Body of pancreas (tissue), 4 donors: ENCODE data around the gene SIK3. TPM values are rescaled to one million over a fixed set of nuclear protein-coding genes. Genes with fewer than 3 reads are reported as not detected.

Experiments
- ATAC-seq: fragments of 150-250 bp; one replicate; pipeline ENCODE4 v1.9.1; 2016
- DNase-seq, 4 donors: peaks; one replicate each; pipeline ENCODE4 v3.0.0-alpha.2; 2019
- H3K27ac ChIP-seq, 4 donors: fragments of 200-600 bp; sonication (generic); 1 replicate in 3 of 4; 2 replicates in 1 of 4; pipeline versions ENCODE4 v1.5.1 to v1.6.1; 2016 to 2019; ENCODE audit warnings: mild to moderate bottlenecking in 1 of 4, mixed read lengths in 1 of 4, moderate library complexity in 1 of 4
- H3K27me3 ChIP-seq, 2 donors: fragments of 200-600 bp; sonication (generic); one replicate each; pipeline ENCODE4 v1.6.0; 2016; ENCODE audit warnings: mild to moderate bottlenecking in 1 of 2
- H3K36me3 ChIP-seq, 2 donors: fragments of 200-600 bp; sonication (generic); replicated peaks in 1 of 2; 2 replicates each; pipeline ENCODE4 v1.5.1; 2016; ENCODE audit warnings: low read depth in 2 of 2; ENCODE audit not compliant: insufficient read depth in 1 of 2
- H3K4me1 ChIP-seq: fragments of 200-600 bp; sonication (generic); one replicate; pipeline ENCODE4 v1.6.0; 2016
- H3K4me3 ChIP-seq, 2 donors: fragments of 200-600 bp; sonication (generic); 1 replicate in 1 of 2; 2 replicates in 1 of 2; pipeline ENCODE4 v1.5.1; 2016 to 2019
- H3K9me3 ChIP-seq, 3 donors: fragments of 200-600 bp; sonication (generic); 1 replicate in 2 of 3; 2 replicates in 1 of 3; pipeline ENCODE4 v1.5.1; 2016
- CTCF ChIP-seq, 7 experiments: fragments of 450-650 bp in 4 of 7; fragments of 200-600 bp in 3 of 7; sonication (generic) in 3 of 7; IDR thresholded peaks; one replicate each; pipeline ENCODE4 v1.5.1; 2016 to 2019; ENCODE audit warnings: antibody characterized with exemption in 7 of 7
- POLR2A ChIP-seq, 3 donors: fragments of 450-650 bp; IDR thresholded peaks; one replicate each; pipeline ENCODE4 v1.6.1; 2016; ENCODE audit warnings: antibody characterized with exemption in 3 of 3, mild to moderate bottlenecking in 2 of 3
- WGBS, 2 donors: methylation state at CpG; one replicate each; pipeline ENCODE4 v1.1.5; 2017; 5-methylcytosine and 5-hydroxymethylcytosine counted together
- intact Hi-C: fragments of 100-400 bp; cut with DNase I; formaldehyde crosslinking; loops from one replicate; pipeline ENCODE4 v1.15.1; 2023
- total RNA-seq, 2 donors: library from RNA; depleted of rRNA; stranded (reverse); fragments of >200 nt; gene quantifications; one replicate each; pipeline ENCODE4 v1.1.0, GENCODE V29; 2016

Gene SIK3
- total RNA-seq, 2 donors from 2014 or later = 24.1 to 46.1 TPM

GRCh38 chr11:117092951-117093590 lies 5.2 kb downstream of the SIK3 start:
- 31 to 39% methylated on average over 5 of the region's 5 CpGs for WGBS, 2 donors
- H3K9me3 ChIP-seq = no peaks in the 10 kb centered on the region
- DNase-seq (no peak), ATAC-seq (no peak)
- H3K4me3 ChIP-seq = no peak overlapping the region
- peaks cover 64% of the 10 kb centered on the region for H3K4me1 ChIP-seq
- no peaks in the 10 kb centered on the region for H3K36me3 ChIP-seq
- intact Hi-C loops = no loop called here
- TF ChIP-seq CTCF (IDR thresholded peaks at IDR 0.05) (no peak), POLR2A (IDR thresholded peaks at IDR 0.05) (no peak)
- H3K27ac ChIP-seq = peak overlapping the region in 1 of 4 donors; percentile 46
- no peaks in the 10 kb centered on the region for H3K27me3 ChIP-seq

DNA sequence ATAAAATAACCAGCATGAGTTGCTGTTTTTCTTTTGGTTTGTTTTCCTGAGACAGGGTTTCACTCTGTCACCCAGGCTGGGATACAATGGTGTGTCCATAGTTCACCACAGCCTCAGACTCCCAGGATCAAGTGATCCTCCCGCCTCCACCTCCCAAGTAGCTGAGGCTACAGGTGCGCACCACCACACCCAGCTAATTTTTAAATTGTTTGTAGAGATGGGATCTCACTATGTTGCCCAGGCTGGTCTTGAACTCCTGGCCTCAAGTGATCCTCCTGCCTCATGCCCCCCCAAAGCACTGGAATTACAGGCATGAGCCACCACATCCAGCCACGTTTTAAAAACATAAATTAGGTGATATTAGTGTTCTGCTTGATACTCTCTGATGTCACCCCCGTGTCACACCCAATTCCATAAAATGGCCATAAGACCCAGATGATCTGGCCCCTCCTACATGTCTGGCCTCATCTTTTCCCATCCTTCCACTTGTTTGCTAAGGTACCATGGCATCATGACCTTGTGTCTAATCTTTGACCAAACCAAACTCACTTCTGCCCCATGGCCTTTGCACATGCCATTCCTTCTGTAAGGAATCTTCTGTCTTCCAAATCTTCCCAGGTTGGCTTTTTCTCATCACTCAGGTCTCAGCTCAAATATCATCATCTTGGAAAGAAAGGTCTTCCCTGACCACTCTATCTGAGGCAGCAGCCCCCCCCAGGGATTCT lies 6.3 kb downstream of the SIK3 start:
- H3K4me1 ChIP-seq = peaks cover 66% of the 10 kb centered on the region

GRCh38 chr11:117090111-117090706 lies 8.0 kb downstream of the SIK3 start:
- 50 to 56% methylated on average over 5 of the region's 5 CpGs for WGBS, 2 donors
- peaks cover 56% of the 10 kb centered on the region for H3K4me1 ChIP-seq
- intact Hi-C loops = no loop called here

More for the DNA sequence above, 6.3 kb downstream of the SIK3 start:
- Histone ChIP-seq H3K4me3 (no peak overlapping the region), H3K27me3 (no peaks in the 10 kb centered on the region), H3K36me3 (no peaks in the 10 kb centered on the region), H3K9me3 (no peaks in the 10 kb centered on the region), H3K27ac (peak overlapping the region in 1 of 4 donors; percentile 46)
- 95 to 98% methylated on average over 4 of the region's 4 CpGs for WGBS, 2 donors
- TF ChIP-seq POLR2A (IDR thresholded peaks at IDR 0.05) (no peak), CTCF (IDR thresholded peaks at IDR 0.05) (no peak)
- intact Hi-C loops = no loop called here
- no peak for DNase-seq
- no peak for ATAC-seq

GRCh38 chr11:117089685-117090084 lies 8.5 kb downstream of the SIK3 start:
- 78 to 81% methylated on average over 7 of the region's 7 CpGs for WGBS, 2 donors
- H3K4me1 ChIP-seq = peaks cover 53% of the 10 kb centered on the region
- intact Hi-C loops = no loop called here
- ATAC-seq = peak; percentile 10
- no peak overlapping the region for H3K4me3 ChIP-seq
- H3K27me3 ChIP-seq = no peaks in the 10 kb centered on the region
- H3K9me3 ChIP-seq = no peaks in the 10 kb centered on the region
- DNase-seq = no peak
- peak overlapping the region in 2 of 4 donors; percentile 35 to 57 for H3K27ac ChIP-seq
- no peak for TF ChIP-seq POLR2A (IDR thresholded peaks at IDR 0.05)
- TF ChIP-seq CTCF (IDR thresholded peaks at IDR 0.05) = no peak
- H3K36me3 ChIP-seq = no peaks in the 10 kb centered on the region

More at GRCh38 chr11:117090111-117090706, 8.0 kb downstream of the SIK3 start:
- peak; percentile 61 for ATAC-seq
- TF ChIP-seq CTCF (IDR thresholded peaks at IDR 0.05) (no peak), POLR2A (IDR thresholded peaks at IDR 0.05) (no peak)
- peak overlapping the region in 2 of 4 donors; percentile 35 to 57 for H3K27ac ChIP-seq
- H3K4me3 ChIP-seq = no peak overlapping the region
- H3K27me3 ChIP-seq = no peaks in the 10 kb centered on the region
- no peaks in the 10 kb centered on the region for H3K36me3 ChIP-seq
- no peaks in the 10 kb centered on the region for H3K9me3 ChIP-seq
- DNase-seq = peak in 1 of 4 donors; percentile 11
